ENCODE data around the gene RGL2. TPM values are rescaled to one million over a fixed set of nuclear protein-coding genes. Genes with fewer than 3 reads are reported as not detected.

Gene RGL2
- total and polyA plus RNA-seq, 2 of the 13 experiments (the other 11 are each of a cell fraction or from before 2014, with no cell fraction given): 22.9 to 47.4 TPM

GRCh38 chr6:33277663-33278391, 20.9 kb downstream of the RGL2 start (continued):
- TF ChIP-seq, protein P1, sequence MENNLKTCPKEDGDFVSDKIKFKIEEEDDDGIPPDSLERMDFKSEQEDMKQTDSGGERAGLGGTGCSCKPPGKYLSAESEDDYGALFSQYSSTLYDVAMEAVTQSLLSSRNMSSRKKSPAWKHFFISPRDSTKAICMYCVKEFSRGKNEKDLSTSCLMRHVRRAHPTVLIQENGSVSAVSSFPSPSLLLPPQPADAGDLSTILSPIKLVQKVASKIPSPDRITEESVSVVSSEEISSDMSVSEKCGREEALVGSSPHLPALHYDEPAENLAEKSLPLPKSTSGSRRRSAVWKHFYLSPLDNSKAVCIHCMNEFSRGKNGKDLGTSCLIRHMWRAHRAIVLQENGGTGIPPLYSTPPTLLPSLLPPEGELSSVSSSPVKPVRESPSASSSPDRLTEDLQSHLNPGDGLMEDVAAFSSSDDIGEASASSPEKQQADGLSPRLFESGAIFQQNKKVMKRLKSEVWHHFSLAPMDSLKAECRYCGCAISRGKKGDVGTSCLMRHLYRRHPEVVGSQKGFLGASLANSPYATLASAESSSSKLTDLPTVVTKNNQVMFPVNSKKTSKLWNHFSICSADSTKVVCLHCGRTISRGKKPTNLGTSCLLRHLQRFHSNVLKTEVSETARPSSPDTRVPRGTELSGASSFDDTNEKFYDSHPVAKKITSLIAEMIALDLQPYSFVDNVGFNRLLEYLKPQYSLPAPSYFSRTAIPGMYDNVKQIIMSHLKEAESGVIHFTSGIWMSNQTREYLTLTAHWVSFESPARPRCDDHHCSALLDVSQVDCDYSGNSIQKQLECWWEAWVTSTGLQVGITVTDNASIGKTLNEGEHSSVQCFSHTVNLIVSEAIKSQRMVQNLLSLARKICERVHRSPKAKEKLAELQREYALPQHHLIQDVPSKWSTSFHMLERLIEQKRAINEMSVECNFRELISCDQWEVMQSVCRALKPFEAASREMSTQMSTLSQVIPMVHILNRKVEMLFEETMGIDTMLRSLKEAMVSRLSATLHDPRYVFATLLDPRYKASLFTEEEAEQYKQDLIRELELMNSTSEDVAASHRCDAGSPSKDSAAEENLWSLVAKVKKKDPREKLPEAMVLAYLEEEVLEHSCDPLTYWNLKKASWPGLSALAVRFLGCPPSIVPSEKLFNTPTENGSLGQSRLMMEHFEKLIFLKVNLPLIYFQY (CRISPR knock-in tag; IDR thresholded peaks at IDR 0.05; ENCODE audit: borderline replicate concordance): no peak
- TF ChIP-seq ZNF160 (CRISPR knock-in tag; IDR thresholded peaks at IDR 0.05) (no peak), ZNF556 (CRISPR knock-in tag; IDR thresholded peaks at IDR 0.05; ENCODE audit: borderline replicate concordance) (no peak), TOPORS (CRISPR knock-in tag; IDR thresholded peaks at IDR 0.05) (0 out of 2 replicates have a peak, but pooled peaks have one; percentile 67), ZNF101 (CRISPR knock-in tag; IDR thresholded peaks at IDR 0.05; ENCODE audit: borderline replicate concordance, low read depth) (no peak), ZFP37 (CRISPR knock-in tag; IDR thresholded peaks at IDR 0.05; ENCODE audit: borderline replicate concordance) (no peak), PBX3 (CRISPR knock-in tag; IDR thresholded peaks at IDR 0.05; ENCODE audit: borderline replicate concordance) (no peak), WIZ (CRISPR knock-in tag; IDR thresholded peaks at IDR 0.05) (no peak), ZNF792 (CRISPR knock-in tag; IDR thresholded peaks at IDR 0.05) (no peak), POLR2AphosphoS2 (IDR thresholded peaks at IDR 0.05; ENCODE audit: low read depth, low read length) (0 out of 2 replicates have a peak, but pooled peaks have one; percentile 6), ARID2 (CRISPR knock-in tag; IDR thresholded peaks at IDR 0.05; ENCODE audit: borderline replicate concordance) (no peak)
- TF ChIP-seq, protein P2, sequence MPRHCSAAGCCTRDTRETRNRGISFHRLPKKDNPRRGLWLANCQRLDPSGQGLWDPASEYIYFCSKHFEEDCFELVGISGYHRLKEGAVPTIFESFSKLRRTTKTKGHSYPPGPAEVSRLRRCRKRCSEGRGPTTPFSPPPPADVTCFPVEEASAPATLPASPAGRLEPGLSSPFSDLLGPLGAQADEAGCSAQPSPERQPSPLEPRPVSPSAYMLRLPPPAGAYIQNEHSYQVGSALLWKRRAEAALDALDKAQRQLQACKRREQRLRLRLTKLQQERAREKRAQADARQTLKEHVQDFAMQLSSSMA (CRISPR knock-in tag; IDR thresholded peaks at IDR 0.05): no peak
- TF ChIP-seq, protein P3, sequence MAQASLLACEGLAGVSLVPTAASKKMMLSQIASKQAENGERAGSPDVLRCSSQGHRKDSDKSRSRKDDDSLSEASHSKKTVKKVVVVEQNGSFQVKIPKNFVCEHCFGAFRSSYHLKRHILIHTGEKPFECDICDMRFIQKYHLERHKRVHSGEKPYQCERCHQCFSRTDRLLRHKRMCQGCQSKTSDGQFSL (CRISPR knock-in tag; IDR thresholded peaks at IDR 0.05): no peak
- TF ChIP-seq, protein P4, sequence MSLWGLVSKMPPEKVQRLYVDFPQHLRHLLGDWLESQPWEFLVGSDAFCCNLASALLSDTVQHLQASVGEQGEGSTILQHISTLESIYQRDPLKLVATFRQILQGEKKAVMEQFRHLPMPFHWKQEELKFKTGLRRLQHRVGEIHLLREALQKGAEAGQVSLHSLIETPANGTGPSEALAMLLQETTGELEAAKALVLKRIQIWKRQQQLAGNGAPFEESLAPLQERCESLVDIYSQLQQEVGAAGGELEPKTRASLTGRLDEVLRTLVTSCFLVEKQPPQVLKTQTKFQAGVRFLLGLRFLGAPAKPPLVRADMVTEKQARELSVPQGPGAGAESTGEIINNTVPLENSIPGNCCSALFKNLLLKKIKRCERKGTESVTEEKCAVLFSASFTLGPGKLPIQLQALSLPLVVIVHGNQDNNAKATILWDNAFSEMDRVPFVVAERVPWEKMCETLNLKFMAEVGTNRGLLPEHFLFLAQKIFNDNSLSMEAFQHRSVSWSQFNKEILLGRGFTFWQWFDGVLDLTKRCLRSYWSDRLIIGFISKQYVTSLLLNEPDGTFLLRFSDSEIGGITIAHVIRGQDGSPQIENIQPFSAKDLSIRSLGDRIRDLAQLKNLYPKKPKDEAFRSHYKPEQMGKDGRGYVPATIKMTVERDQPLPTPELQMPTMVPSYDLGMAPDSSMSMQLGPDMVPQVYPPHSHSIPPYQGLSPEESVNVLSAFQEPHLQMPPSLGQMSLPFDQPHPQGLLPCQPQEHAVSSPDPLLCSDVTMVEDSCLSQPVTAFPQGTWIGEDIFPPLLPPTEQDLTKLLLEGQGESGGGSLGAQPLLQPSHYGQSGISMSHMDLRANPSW (CRISPR knock-in tag; IDR thresholded peaks at IDR 0.05; ENCODE audit: borderline replicate concordance): no peak
- TF ChIP-seq, protein P5, sequence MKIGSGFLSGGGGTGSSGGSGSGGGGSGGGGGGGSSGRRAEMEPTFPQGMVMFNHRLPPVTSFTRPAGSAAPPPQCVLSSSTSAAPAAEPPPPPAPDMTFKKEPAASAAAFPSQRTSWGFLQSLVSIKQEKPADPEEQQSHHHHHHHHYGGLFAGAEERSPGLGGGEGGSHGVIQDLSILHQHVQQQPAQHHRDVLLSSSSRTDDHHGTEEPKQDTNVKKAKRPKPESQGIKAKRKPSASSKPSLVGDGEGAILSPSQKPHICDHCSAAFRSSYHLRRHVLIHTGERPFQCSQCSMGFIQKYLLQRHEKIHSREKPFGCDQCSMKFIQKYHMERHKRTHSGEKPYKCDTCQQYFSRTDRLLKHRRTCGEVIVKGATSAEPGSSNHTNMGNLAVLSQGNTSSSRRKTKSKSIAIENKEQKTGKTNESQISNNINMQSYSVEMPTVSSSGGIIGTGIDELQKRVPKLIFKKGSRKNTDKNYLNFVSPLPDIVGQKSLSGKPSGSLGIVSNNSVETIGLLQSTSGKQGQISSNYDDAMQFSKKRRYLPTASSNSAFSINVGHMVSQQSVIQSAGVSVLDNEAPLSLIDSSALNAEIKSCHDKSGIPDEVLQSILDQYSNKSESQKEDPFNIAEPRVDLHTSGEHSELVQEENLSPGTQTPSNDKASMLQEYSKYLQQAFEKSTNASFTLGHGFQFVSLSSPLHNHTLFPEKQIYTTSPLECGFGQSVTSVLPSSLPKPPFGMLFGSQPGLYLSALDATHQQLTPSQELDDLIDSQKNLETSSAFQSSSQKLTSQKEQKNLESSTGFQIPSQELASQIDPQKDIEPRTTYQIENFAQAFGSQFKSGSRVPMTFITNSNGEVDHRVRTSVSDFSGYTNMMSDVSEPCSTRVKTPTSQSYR (CRISPR knock-in tag; IDR thresholded peaks at IDR 0.05; ENCODE audit: borderline replicate concordance): no peak

Measured in HepG2 (cell line).